H54 (cell line): ENCODE data around the gene INCA1.

Experiments
- DNase-seq: peaks from one replicate; pipeline ENCODE4 v3.0.0; 2011; ENCODE audit warnings: low spot score, mixed read lengths; ENCODE audit not compliant: insufficient read length
- FAIRE-seq: peaks from 3 replicates; lab custom pipeline; 2011; peaks lifted over from hg19 to GRCh38; lab: Jason Lieb, UNC
- POLR2A ChIP-seq: IDR thresholded peaks from 2 replicates; pipeline ENCODE4 v1.6.1; 2011; ENCODE audit warnings: low read depth, mild to moderate bottlenecking, low read length

INCA1 gene

GRCh38 chr17:4998027-4998731 is 857 bp upstream of the INCA1 start:
- TF ChIP-seq POLR2A, result no peak
- FAIRE-seq, result no peak

GRCh38 chr17:4994081-4994595 is 3.2 kb downstream of the INCA1 start:
- DNase-seq (no peak), FAIRE-seq (no peak)
- no peak for TF ChIP-seq POLR2A

More at GRCh38 chr17:4998027-4998731, 857 bp upstream of the INCA1 start:
- peak; percentile 57 for DNase-seq

- FAIRE-seq, result no peak
- DNase-seq, result no peak
- TF ChIP-seq POLR2A, result no peak
Observed at GRCh38 chr17:4987767-4988567, 9.4 kb downstream of the INCA1 start.

GRCh38 chr17:4986951-4987766 is 10.2 kb downstream of the INCA1 start, which contains the start of gene CAMTA2:
Gene CAMTA2 (minus strand): TSS chr17:4987675. CDS start chr17:4986222, 1,453 bp downstream.
- no peak for FAIRE-seq
- peak; percentile 84 for DNase-seq
- peak; percentile 39; the same call in 1 of the 2 replicates for TF ChIP-seq POLR2A

GRCh38 chr17:4986403-4986802 is 10.9 kb downstream of the INCA1 start:
- TF ChIP-seq POLR2A, result no peak
- DNase-seq, result no peak
- no peak for FAIRE-seq

GRCh38 chr17:4982305-4982704 is 15.0 kb downstream of the INCA1 start:
- no peak for TF ChIP-seq POLR2A
- FAIRE-seq, result no peak
- no peak for DNase-seq

GRCh38 chr17:4980644-4981216 is 16.6 kb downstream of the INCA1 start:
- FAIRE-seq (no peak), DNase-seq (no peak)
- TF ChIP-seq POLR2A, result no peak

- DNase-seq (no peak), FAIRE-seq (no peak)
- TF ChIP-seq POLR2A, result no peak
Observed at GRCh38 chr17:4978726-4979125, 18.6 kb downstream of the INCA1 start.

GRCh38 chr17:4974115-4974670 is 23.1 kb downstream of the INCA1 start:
- TF ChIP-seq POLR2A, result no peak
- no peak for DNase-seq
- no peak for FAIRE-seq

GRCh38 chr17:4973256-4974114 is 23.8 kb downstream of the INCA1 start:
- FAIRE-seq, result no peak
- TF ChIP-seq POLR2A, result no peak

GRCh38 chr17:4972752-4973151 is 24.6 kb downstream of the INCA1 start:
- TF ChIP-seq POLR2A, result no peak

More at GRCh38 chr17:4973256-4974114, 23.8 kb downstream of the INCA1 start:
- DNase-seq, result no peak

GRCh38 chr17:4972322-4972721 is 25.0 kb downstream of the INCA1 start:
- TF ChIP-seq POLR2A, result no peak
- DNase-seq (no peak), FAIRE-seq (no peak)

More at GRCh38 chr17:4972752-4973151, 24.6 kb downstream of the INCA1 start:
- DNase-seq, result no peak
- no peak for FAIRE-seq
